GM18951 (cell line): ENCODE data around the gene KIAA1217.
"Not testable (repeated sequence)": the region's sequence is repeated elsewhere in the genome, so short reads cannot be mapped to it uniquely, and the experiment has no call there.

ENCODE experiments used
- POLR2A ChIP-seq: IDR thresholded peaks from 4 replicates; pipeline ENCODE4 v1.6.1; 2011; ENCODE audit warnings: mild to moderate bottlenecking; ENCODE audit not compliant: insufficient read length, insufficient read depth; ENCODE audit errors: extremely low read depth
- in situ Hi-C: fragments of 300-500 bp; cut with MboI; formaldehyde crosslinking; loops from one replicate; pipeline ENCODE4 v1.12.0; 2022; ENCODE audit warnings: low sequenced_read_pairs, mixed read lengths, inconsistent platforms; ENCODE audit not compliant: unreplicated experiment

Gene KIAA1217

GRCh38 chr10:24306507-24306875 is 97.6 kb downstream of the KIAA1217 start:
- in situ Hi-C loops, result no loop called here
- TF ChIP-seq POLR2A, result no peak

- in situ Hi-C loops, result no loop called here
- TF ChIP-seq POLR2A, result no peak
Measured at GRCh38 chr10:24307116-24307515, 98.2 kb downstream of the KIAA1217 start.

GRCh38 chr10:24307696-24308485 is 99.0 kb downstream of the KIAA1217 start:
- in situ Hi-C loops, result no loop called here

GRCh38 chr10:24310104-24310503 is 101.2 kb downstream of the KIAA1217 start:
- no peak for TF ChIP-seq POLR2A
- in situ Hi-C loops, result no loop called here

More at GRCh38 chr10:24307696-24308485, 99.0 kb downstream of the KIAA1217 start:
- TF ChIP-seq POLR2A, result no peak

DNA sequence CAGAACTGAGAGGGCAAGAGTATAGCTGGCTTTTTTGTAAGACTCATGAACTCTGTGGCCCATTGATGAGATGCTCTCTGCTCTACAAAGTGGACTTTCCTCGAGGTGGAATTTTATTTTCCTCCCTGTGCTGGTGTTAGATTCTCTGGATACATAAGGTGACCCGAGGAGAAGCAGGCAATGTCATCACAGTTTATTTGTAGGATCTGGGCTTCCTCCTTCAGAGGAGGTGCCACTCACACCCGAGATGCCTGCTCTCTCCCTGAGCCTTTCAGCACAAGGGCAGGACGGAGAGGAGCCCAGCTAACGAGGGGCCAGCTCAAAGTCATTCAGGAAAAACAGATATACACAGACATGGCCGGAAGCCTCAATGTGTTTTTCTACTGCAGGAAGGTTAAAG is 103.0 kb downstream of the KIAA1217 start:
- TF ChIP-seq POLR2A, result no peak
- in situ Hi-C loops, result no loop called here

DNA sequence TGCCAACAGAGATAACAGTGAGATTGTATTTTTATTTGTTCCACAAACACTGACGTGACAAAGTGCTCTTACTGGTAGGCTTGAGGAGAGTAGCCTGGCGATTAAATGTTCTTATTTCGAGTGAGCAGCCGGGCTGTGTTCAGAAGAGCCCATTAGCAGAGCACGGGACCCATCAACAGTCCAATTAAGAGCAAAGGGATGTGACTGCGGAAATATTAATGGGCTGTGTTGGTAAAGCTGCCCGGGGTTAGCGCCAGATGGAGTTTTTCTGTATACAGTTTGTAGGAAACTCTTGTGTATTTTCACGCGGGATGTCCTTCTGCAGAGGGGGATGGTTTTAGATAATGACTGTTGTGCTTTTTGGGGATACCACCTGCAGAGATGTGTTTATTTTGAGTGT is 104.3 kb downstream of the KIAA1217 start:
- no peak for TF ChIP-seq POLR2A
- in situ Hi-C loops, result no loop called here

DNA sequence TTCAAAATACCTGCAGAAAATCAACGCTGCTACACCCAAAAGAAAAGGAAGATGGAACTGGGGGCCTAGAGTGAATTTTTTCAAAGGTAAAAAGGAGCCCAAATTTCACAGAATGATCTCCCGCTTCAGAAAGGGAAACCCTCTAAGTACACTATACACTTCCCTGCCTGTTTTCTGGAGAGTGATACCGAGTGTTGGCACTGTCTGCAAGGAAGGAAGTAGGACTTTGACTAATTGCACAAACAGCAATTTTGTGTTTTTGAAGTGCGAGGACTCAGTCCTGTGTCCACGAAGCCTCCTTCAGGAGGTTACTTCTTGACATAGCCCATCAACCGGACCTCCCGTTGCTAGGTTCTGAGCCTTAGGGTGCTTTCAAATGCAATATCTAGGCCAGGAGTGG is 106.3 kb downstream of the KIAA1217 start:
- TF ChIP-seq POLR2A, result no peak
- in situ Hi-C loops, result no loop called here

DNA sequence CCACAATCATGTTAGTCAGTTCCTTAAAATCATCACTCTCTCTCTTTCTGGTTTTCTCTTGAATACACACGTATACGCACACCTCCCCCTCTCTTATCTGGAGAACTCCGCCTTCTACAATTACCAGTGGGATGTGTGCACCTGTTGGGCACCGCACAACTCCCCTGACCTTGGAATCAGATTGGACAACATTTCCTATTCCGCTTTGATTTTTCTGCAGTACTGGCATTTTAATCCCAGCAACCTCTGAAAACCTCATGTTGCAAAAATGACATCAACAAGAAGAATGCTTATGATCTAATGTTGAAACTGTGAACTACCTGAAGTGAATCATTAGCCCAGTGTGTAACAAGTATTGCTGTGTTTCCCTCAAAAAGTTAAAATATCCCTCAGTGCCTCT is 109.6 kb downstream of the KIAA1217 start:
- in situ Hi-C loops, result no loop called here
- no peak for TF ChIP-seq POLR2A

DNA sequence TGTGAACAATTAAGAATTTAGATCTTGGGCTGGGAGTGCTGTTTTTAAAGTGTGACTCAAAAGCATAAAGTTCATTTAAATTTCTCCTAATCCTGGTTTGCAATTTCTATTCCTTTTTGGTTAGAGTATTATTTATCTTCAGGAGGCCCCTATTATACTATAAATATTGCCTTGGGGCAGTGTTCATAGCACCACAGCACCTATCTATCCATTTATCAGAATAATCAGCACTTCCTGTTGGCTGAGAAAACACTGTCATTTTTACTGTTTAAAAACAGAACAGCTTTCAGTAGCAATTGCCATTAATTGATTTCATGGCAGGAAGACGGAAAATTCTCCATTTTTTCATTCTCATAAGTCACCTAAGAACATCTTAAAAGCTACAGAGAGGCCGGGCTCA is 111.4 kb downstream of the KIAA1217 start:
- in situ Hi-C loops, result no loop called here

GRCh38 chr10:24324651-24325050 is 115.7 kb downstream of the KIAA1217 start:
- no peak for TF ChIP-seq POLR2A
- in situ Hi-C loops, result no loop called here

More for the DNA sequence above, 111.4 kb downstream of the KIAA1217 start:
- TF ChIP-seq POLR2A, result no peak

DNA sequence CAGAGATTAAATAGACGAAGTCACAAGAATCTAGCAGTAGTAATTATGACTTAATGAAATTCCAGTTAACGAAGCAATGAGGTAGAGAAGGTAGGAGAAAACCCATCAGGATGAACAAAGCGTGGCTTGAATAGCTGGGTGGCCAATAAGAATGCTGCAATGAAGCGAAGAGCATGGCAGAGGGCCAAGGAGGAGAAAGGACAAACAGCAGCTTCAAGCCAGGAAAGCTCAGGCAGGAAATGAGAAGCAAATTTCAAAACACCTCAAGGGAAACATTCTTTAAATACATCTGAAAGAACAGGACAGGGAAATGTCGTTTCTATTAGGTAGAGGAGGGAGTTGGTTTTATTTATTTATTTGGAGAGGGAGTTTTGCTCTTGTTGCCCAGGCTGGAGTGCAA is 122.5 kb downstream of the KIAA1217 start:
- TF ChIP-seq POLR2A, result no peak
- in situ Hi-C loops, result no loop called here

GRCh38 chr10:24333736-24334135 is 124.8 kb downstream of the KIAA1217 start:
- TF ChIP-seq POLR2A, result no peak
- in situ Hi-C loops, result no loop called here

DNA sequence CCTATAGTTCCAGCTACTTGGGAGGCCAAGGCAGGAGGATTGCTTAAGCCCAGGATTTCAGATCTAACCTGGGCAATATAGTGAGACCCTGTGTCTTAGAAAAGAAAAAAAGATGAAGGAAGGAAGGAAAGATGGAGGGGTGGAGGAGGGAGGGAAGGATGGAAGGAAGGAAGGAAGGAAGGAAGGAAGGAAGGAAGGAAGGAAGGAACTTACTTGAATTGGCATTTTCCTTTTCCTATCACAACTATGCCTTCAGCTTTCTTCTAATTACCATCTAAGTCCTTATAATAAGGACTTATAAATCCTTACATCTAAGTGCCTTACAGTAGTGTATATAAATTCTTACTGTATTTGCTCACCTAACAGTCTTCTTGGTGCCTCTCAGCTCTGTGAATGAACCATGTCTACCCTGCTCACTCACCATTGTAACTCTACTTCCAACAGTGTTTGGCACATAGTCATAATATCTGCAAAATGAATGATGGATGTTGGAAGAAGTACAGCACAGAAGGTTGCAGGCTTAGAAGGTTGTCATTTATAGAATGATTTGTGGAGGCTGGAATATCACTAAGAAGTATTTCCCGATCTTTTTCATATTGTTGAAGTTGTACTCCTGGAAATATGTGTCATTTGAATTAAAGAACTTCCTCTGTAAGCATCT is 125.5 kb downstream of the KIAA1217 start:
- in situ Hi-C loops, result no loop called here
- no peak for TF ChIP-seq POLR2A

DNA sequence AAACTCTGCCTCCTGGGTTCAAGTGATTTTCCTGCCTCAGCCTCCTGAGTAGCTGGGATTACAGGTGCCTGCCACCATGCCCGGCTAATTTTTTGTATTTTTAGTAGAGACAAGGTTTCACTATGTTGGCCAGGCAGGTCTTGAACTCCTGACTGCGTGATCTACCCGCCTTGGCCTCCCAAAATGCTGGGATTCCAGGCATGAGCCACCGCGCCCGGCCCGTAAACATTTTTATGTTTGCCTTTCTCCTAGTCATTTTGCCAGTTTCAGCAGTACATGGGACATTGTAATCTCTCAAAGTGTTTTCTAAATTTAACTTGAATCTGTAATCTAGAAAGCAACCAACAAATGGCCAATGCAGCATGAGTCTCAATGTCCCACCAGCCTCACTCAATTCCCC is 128.8 kb downstream of the KIAA1217 start:
- in situ Hi-C loops, result not testable (repeated sequence)
